Hepatocyte (in vitro differentiated cells): ENCODE results near the gene SOBP.

Source experiments
- CTCF ChIP-seq: fragments of 200-600 bp; sonication (generic); IDR thresholded peaks from 2 replicates; pipeline ENCODE4 v1.5.1; 2016; ENCODE audit warnings: antibody characterized with exemption, mild to moderate bottlenecking; ENCODE audit not compliant: poor library complexity
- EZH2 ChIP-seq: fragments of 200-600 bp; sonication (generic); IDR thresholded peaks from 2 replicates; pipeline ENCODE4 v1.6.1; 2016; ENCODE audit warnings: antibody characterized with exemption, mild to moderate bottlenecking, borderline replicate concordance
- EZH2phosphoT487 ChIP-seq: fragments of 200-600 bp; sonication (generic); IDR thresholded peaks from one replicate; pipeline ENCODE4 v1.6.1; 2018; ENCODE audit warnings: antibody characterized with exemption, mild to moderate bottlenecking, low read depth, moderate library complexity; ENCODE audit not compliant: unreplicated experiment, severe bottlenecking

GRCh38 chr6:107682721-107683120 lies 192.8 kb downstream of the SOBP start:
- TF ChIP-seq CTCF: no peak
- no peak for TF ChIP-seq EZH2
- TF ChIP-seq EZH2phosphoT487: no peak
